GM18511 (cell line): ENCODE measurements around the gene RIMKLA.

Experiments used
- ATAC-seq: cut with Tn5 transposase; IDR thresholded peaks from one replicate; pipeline ENCODE4 v1.9.1; 2021; ENCODE audit warnings: mild to moderate bottlenecking, moderate library complexity; ENCODE audit not compliant: unreplicated experiment

RIMKLA gene

GRCh38 chr1:42424201-42424600 is 43.6 kb downstream of the RIMKLA start:
- ATAC-seq: no peak

DNA sequence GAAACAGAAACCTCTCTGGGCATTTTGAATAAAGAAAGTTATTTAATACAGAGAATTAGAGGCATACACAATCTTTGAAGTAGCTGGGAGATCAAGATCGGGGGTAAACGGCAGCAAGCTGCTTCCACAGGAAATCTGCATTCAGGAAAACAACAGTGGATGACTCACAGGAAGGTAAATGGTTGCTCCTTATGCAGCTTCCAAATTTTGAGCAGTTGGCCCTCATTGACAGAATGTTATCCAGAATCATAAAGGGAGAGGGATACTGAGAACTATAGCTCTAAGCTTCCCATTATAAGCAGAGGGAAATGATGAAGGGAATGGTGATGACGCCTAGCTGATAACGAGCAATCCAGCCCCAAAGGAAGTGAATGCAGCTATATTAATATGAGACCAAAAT is 46.6 kb downstream of the RIMKLA start:
- no peak for ATAC-seq

- no peak for ATAC-seq
Measured at GRCh38 chr1:42429603-42430002, 49.0 kb downstream of the RIMKLA start.

GRCh38 chr1:42430286-42431135 is 49.9 kb downstream of the RIMKLA start:
- no peak for ATAC-seq

DNA sequence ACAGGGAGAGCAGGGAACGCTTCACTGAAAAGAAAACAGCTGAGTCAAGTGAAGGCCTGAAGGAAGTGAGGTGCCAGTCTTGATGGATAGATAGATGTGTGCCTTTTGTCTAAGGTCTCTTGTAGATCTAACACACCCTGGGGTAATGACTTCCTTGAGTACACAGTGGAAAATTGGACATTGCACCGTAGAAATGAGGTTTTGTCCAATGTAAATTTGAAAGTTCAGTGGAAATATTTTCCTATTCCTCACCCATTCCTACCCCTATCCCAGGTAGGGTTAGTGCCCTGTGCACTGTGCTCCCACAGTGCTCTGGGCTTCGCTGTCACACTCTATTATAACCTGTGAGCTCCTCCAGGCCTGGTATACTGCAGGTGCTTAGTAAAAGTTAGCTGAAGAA is 50.9 kb downstream of the RIMKLA start:
- no peak for ATAC-seq

- no peak for ATAC-seq
Measured at GRCh38 chr1:42432714-42433113, 52.1 kb downstream of the RIMKLA start.

DNA sequence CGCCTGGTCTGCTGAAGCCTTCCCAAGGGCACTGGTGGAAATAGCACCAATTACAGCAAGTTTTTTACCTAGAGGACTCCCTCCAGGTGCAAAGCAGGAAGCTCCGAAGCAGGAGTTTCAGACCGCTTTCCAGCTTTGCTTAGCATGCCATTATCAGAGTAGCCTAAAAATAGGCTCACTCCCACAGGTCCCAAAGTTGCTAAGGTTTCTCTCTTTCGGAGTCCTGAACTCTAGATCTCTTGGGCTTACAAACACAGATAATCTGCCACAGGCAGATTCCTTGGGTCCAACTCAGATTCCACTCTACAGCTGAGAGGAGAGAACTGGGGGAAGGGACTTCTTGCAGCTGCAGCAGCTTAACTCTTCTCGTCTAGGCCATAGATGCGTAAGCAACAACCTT is 52.8 kb downstream of the RIMKLA start:
- no peak for ATAC-seq

DNA sequence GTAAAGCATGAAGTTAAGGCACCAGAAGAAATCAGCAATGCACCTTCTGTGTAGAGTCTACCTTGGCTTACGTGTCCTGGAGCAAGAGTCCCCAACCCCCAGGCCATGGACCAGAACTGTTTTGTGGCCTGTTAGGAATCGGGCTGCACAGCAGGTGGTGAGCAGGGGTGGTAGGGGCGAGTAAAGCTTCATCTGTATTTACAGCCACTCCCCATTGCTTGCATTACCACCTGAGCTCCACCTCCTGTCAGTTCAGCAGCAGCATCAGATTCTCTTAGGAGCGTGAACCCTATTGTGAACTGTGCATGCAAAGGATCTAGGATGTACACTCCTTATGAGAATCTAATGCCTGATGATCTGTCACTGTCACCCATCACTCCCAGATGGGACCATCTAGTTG is 53.7 kb downstream of the RIMKLA start:
- ATAC-seq: no peak

GRCh38 chr1:42439940-42440339 is 59.3 kb downstream of the RIMKLA start:
- no peak for ATAC-seq

DNA sequence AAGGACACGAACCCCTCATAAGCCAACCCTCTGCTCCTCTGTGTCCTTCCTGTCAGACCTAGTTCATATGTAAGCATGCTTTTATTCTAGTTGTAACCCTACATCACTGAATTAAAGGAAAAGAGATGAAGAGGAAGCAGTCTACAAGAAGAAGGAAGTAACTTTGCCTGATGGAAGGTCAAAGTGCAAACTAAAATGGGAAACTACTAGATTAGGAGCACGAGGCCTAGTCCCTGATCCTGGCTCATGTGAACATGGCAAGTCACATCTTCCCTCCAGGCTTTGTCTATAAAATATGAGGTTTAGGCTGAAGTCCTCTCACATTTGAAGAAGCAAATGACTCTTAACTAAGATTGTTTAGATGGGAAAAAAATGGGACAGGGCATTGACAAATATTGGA is 62.1 kb downstream of the RIMKLA start:
- no peak for ATAC-seq

GRCh38 chr1:42449256-42449655 is 68.7 kb downstream of the RIMKLA start:
- no peak for ATAC-seq

GRCh38 chr1:42450061-42450460 is 69.5 kb downstream of the RIMKLA start:
- no peak for ATAC-seq

DNA sequence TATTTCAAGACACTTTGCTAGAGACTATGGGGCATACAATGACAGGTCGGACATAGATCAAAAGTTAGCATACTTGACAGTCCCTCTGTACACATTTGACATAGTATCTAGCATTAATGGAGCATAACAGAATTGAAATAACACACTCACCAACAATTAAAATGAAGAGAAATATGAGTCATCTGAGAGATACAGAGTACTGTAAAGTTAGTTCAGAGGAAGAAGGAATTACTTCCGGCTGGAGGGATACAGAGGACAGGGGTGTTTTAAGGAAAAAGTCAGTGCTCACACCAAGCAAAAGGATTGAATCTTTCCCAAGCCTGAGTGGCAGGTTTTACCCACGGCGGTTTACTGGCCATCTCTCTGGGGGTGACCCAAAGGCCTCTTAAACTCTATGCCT is 72.8 kb downstream of the RIMKLA start:
- no peak for ATAC-seq

DNA sequence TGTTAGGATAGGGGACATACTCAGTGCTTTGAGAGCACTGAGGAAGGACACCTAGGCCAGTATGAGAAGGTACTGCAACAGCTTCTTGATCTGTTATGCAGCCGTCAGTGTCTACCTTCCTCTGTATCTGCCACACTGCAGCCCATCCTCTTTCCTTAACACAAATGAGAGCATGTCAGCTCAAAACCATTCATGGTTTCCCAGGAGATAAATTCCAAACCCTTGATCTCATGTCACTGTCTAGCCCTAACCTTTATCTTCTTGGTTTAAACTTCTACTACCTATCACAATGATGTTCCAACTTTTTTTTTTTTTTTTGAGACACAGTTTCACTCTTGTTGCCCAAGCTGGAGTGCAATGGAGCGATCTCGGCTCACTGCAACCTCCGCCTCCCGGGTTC is 73.8 kb downstream of the RIMKLA start:
- no peak for ATAC-seq

DNA sequence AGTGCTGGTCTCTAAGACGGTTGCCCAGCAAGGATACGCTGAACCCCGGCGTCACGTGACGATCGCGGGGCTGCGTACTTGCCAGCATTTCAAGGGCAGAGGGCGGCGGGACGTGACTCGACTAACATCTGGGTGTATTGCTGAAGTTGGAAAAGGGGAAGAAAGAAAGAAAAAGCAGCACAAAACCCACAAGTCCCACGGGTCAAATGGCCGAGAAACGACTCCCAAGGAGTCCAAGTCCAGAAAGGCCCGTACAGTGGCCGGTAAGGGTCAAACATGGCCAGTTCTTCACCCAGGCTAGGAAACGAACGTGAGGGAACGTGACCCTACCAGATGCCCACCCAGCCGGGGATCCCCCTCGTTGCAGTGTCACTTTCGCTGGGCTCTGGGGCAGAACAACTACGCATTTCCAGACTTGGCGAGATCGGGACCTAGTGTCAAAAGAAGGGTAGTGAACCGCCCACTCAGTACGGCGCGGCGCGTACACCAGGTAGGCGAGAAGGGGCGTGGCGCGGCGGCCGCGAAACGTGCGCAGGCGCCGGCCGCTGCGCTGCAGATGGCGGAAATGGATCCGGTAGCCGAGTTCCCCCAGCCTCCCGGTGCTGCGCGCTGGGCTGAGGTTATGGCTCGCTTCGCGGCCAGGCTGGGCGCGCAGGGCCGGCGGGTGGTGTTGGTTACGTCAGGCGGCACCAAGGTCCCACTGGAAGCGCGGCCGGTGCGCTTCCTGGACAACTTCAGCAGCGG is 75.6 kb downstream of the RIMKLA start, which contains the start of the genes PPCS and ZMYND12:
TSS of gene PPCS (plus strand) at position 534 of the 744 bp plus-strand sequence. CDS start at position 557, 23 bp downstream.
TSS of gene ZMYND12 (minus strand) at position 13 of the 744 bp plus-strand sequence. CDS start 25 bp downstream, outside the sequence.
- peak; percentile 91 for ATAC-seq

DNA sequence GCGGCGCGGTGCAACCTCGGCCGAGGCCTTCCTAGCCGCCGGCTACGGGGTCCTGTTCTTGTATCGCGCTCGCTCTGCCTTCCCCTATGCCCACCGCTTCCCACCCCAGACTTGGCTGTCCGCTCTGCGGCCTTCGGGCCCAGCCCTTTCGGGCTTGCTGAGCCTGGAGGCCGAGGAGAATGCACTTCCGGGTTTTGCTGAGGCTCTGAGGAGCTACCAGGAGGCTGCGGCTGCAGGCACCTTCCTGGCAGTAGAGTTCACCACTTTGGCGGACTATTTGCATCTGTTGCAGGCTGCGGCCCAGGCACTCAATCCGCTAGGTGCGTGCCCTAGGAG is 76.1 kb downstream of the RIMKLA start:
- peak; percentile 55 for ATAC-seq

DNA sequence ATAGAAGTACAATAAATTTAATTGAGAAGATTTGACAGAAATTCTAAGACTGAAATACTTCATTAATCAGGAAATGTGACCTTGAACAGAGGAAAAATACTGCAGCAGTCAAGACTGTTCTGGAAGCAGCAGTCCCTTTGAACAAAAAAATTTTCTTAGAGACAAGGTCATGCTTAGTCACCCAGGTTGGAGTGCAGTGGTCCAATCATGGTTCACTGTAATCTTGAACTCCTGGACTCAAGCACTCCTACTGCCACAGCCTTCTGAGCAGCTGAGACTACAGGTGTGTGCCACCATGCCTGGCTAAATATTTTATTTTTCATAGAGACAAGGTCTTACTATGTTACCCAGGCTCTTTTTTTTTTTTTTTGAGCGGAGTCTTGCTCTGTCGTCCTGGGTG is 80.6 kb downstream of the RIMKLA start:
- no peak for ATAC-seq

DNA sequence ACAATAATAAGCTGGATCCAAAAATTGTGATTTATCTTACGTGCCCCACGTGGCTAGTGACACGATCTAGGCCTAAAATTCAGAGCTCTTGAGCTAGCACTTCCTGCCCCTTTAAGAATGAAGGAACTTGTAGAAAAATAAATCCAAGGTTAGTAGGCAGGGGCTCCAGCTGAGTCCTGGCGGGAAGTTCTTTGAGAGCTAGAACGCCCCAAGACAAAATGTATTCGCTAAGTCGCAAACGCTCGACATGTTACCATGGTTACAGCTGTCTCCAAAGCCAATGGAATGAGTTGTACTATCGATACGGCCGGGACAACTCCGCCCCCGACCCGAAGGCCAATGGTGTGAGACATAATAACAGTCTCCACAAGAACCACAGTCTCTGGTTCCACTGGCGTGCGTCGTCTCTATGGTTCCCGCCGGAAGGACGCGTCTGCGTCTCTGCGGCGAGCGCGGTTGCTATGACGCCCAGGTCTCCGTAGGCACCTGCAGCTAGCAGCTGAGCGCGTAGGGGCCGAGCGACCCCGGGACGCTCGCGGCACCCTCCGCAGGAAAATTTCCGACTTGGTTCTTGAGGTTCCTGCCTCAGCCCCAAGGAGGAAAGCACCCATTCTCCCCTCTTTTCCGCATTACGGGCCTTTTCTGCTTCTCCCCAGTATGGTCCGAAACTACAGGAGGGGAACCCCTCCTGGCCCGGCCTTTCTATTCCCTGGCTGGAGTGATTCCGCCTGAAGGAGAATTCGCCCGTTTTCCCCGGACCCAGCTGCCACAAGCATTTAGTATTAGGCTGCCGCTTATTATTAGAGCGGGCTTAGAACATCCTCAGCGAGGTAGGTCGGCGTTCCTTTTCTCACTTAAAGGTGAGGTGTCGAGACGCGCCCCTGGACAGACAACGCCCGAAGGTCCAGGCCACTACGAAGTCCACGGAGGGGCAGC is 82.5 kb downstream of the RIMKLA start, which contains the start of gene CCDC30:
TSS of gene CCDC30 (plus strand) at position 459 of the 936 bp plus-strand sequence. CDS start 17,266 bp downstream, outside the sequence.
- peak; percentile 100 for ATAC-seq

DNA sequence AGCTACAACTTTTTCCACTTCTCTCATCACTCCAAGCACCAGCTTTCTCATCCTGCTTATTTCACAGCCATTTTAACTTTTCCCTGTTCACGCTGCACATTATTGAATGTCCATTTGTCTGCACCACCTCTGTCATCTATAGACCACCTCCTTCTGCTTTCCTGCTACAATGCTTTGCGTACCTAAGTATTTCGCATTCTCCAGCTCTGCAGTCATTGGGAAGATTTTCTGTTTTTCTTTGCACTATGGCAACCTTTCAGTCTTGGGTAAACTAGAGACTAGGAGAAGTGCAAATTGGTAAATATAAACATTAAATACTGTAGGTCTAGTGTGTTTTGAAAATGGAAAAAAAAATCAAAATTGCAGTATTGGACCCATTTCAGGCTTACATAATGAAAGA is 83.3 kb downstream of the RIMKLA start:
- no peak for ATAC-seq

DNA sequence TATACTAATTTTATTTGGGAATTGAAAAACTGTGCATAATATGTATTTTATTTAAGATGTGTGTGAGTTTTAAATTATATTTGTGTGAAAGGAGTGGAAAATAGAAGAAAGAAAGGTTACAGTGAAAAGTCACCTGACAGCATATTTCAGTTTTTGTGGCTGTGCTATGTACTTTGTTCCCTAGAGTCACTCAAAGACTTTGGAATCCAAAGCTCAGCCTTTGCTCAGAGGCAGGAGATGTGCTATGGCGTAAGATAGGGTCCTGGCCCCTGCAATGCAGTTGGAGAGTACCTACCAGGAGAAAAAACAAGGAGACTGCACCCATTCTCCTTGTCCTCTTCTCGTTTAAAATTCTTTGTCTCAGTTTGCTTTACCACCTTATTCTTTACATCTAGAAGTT is 85.4 kb downstream of the RIMKLA start:
- ATAC-seq: no peak

DNA sequence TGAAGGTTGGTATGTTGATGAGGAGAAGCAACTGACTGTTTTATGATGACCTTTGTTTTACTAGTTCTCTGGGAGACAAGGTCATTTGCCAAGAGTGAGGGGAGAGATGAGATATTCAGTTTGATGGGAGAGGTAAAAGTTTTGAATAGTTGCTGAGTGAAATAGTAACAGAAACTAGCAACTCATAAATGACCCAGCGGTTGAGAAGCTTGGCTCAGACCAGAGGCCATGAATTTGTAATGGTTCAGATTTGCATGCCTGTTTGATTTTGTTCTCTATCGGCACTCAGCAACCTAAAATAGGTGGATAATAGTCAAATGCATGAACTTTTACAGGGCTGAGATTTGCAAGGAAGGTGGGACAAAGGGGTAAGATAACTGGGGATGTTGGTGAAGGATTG is 89.1 kb downstream of the RIMKLA start:
- no peak for ATAC-seq
